Suppressor macrophage treated with lipopolysaccharide for 1 hour (primary cell): ENCODE measurements around the gene TPD52L1.

Experiments
- DNase-seq, 3 donors: peaks; one replicate each; pipeline ENCODE4 v3.0.0-alpha.2; 2020 to 2022

TPD52L1 gene

DNA sequence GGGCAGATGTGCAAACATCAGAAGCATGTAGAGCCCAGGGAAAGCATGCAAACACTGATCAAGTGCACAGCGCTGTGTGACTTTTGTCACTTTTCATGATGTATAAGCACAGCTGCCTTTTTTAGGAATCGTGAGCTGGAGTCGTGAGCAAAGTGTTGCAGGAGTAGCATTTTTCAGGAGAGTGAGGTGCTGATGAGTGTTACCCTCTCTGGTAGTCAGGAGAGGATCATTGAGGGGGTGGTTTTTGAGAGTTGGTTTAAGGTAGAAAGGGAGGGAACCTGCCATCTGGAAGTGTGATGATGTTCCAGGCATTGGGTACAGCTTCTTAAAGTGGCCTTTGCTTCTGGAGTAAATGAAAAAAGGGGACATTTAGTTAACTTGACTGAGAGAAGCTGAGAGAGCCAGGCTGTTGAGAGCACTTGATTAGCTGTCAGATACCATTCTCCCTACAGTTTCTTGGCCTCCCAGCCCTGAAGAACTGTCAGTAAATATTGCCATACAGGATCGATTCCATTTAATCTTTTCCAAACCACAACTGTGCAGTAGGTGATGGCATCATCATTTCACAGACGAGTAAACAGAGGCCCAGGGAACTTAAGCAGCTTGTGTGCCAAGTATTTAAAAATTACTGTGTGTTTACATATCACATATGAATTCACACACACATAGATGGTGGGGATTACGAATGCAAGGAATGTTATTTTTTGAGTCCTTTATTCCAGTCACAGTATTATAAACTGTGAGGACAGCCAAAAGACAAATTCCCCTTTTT, 28.9 kb downstream of the TPD52L1 start:
- no peak for DNase-seq

GRCh38 chr6:125183391-125183790, 29.8 kb downstream of the TPD52L1 start:
- no peak for DNase-seq

- DNase-seq, result no peak
These were observed 34.5 kb downstream of the TPD52L1 start for GRCh38 chr6:125188037-125188436.

GRCh38 chr6:125188594-125189203, 35.1 kb downstream of the TPD52L1 start:
- no peak for DNase-seq

- DNase-seq, result no peak
These were observed 35.9 kb downstream of the TPD52L1 start for GRCh38 chr6:125189494-125189893.

GRCh38 chr6:125190667-125191066, 37.1 kb downstream of the TPD52L1 start:
- DNase-seq, result no peak

GRCh38 chr6:125191916-125192609, 38.5 kb downstream of the TPD52L1 start:
- DNase-seq, result peak; percentile 84 to 87 (median 84)

GRCh38 chr6:125192610-125192930, 39.0 kb downstream of the TPD52L1 start:
- no peak for DNase-seq

DNA sequence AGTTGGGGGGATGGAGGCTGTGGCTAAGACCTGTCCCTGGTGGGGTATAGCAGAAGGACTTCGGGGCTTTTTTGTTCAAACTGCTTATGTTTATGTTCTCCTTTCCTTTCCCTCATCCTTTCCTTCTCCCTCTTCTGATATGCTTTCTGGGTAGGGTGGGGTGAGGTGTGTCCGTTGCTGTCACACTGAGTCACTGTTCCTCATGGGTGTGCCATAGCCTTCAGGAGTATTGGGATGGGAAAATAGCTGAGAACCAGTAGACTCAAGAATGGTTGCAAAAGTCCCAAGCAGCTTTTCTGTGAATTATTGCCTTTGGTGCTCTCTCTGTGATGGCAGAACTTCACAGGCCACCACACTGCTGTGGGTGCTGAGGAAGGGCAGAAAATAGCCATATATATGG, 39.6 kb downstream of the TPD52L1 start:
- no peak for DNase-seq

- DNase-seq, result peak; percentile 67 to 88 (median 82)
These were observed 41.4 kb downstream of the TPD52L1 start for GRCh38 chr6:125194941-125195340.

GRCh38 chr6:125195526-125195925, 42.0 kb downstream of the TPD52L1 start:
- no peak for DNase-seq

DNA sequence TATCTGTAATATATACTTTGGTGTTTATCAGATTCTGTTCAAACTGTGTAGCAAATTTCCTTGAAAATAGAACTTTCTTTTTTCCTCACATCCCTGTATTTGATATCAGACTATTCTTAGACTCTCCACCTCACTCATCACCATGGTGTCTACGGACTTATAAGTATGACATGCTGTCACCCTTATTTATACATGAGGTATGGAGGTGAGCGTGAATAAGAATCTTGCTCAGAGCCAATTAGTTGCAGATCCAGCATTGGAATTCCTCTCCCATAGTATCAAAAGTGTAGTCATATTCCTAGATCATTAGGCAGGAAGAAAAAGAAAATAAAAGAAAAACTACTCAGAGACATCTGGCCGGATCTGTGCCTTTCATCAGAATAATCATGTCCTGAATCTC, 43.0 kb downstream of the TPD52L1 start:
- DNase-seq, result no peak

- peak; percentile 38 to 50 (median 42) for DNase-seq
These were observed 44.3 kb downstream of the TPD52L1 start for GRCh38 chr6:125197795-125198269.

- DNase-seq, result peak; percentile 28 to 46 (median 36)
These were observed 44.9 kb downstream of the TPD52L1 start for GRCh38 chr6:125198398-125198937.

- peak in 2 of 3 donors; percentile 15 to 18 for DNase-seq
These were observed 47.4 kb downstream of the TPD52L1 start for GRCh38 chr6:125200941-125201340.

- peak; percentile 65 to 74 (median 69) for DNase-seq
These were observed 48.6 kb downstream of the TPD52L1 start for GRCh38 chr6:125201961-125202729.

GRCh38 chr6:125203395-125203794, 49.8 kb downstream of the TPD52L1 start:
- DNase-seq, result no peak

DNA sequence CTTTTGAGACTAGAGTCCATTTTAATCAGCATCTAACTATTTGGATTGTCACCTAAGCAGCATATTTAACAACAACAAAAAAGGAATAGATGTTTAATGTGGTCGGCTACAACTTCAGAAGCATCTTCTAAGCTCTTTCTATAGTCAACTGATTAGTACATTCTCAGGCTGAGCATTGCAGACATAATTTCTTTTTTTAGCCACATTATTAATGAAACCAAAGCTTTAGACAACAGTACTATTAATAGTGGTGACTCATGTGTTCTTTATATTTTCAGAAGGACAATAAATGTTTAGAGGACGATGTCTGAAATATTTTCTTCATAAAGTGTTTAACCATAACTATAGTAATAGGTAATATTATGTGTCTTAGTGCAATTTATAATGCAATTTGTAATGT, 52.4 kb downstream of the TPD52L1 start:
- DNase-seq, result no peak

- DNase-seq, result no peak
These were observed 52.8 kb downstream of the TPD52L1 start for GRCh38 chr6:125206389-125206788.

- DNase-seq, result no peak
These were observed 54.4 kb downstream of the TPD52L1 start for GRCh38 chr6:125207956-125208355.

GRCh38 chr6:125208625-125209249, 55.2 kb downstream of the TPD52L1 start:
- DNase-seq, result no peak

DNA sequence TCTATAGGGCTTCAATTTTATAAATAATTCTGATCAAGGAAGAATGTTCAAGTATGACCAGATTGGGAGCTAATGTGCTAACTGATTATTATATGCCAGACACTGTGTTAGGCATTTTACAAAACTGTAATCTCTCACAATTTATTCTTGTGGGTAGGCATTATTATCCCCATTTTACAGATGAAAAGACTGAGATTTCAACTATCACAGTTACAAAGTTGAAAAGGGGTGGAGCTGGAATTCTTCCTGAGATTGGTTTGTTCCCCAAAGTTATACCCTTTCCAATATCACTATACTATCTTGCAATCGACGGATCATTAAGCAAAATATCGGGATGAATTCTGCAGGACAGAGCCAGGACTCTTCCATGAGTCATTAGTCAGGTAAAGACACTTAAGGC, 57.1 kb downstream of the TPD52L1 start:
- DNase-seq, result no peak
